ENCODE results near the gene KCNA2.

The KCNA2 gene

DNA sequence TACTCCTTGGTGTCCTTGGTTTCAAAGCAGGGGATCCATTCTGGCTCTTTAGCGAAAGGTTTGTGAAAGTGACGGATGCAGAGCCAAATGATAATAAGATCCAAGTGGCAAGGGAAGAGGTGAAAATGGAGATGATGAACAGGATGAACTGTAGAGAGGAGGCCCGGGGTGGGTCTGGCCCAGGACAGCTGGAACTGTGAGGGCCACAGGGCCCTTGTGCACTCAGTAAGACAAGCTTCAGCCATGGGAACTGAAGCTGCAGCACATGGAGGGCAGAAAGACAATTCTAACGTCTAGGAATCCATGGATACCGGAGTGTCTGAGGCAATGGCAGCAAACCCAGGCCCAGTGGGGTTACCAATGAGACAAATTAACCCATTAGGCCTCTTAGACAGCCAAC, 4.8 kb downstream of the KCNA2 start:
- no peak for DNase-seq

DNA sequence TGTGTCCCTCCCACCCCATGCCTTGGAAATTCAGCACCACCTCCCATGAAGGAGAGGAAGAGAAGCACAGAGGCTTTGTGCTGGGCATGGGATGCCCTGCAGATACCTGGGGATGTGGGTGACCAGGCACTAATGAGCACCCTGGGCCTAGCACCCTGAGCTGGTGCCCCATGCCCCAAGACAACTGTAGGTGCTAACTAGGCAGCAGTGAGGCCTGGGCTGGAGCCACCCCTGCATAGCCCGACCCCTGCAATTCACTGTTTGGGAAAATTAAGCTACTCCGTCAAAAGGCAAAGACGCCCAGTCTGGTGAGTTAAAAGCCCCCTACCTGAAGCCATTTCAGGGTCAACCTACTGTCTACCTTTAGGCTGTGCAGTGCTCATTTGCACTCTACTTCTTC, 5.4 kb downstream of the KCNA2 start:
- no peak for DNase-seq

DNA sequence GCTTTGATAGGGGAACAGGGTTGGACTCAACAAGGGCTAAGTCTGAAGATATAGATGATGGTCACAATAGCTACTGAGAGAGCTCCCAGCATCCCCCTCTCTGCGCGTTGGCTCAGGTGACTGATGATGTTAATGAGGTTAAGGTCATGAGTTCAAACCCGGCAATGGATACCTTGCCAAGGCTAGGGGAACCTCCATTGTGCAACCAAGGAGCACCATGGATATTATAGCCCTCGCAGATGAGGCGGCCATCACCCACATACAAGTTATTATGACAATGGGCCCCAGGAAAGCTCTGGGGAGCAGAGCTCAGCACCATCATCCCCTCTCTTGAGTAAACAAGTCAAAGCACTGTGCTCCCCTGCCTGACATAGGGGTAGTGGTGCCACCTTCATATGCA, 8.2 kb downstream of the KCNA2 start:
- no peak for DNase-seq

DNA sequence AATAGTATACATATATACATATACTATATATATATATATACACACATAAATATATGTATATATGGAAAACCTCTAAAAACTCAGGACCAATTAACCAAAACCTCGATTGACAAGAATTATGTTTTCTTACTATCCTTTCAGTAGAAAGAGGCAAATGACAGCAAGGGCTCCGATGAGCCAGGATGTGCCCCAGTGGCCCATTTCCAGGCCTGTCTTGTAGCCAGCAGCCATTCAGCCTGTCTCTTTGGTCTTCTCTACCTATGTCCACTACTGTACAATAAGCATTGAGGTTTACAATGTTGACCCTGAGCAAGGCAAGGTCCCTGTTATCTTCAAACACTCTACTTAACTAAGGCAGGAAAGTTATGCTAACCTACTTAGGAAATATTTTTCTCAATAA, 9.8 kb downstream of the KCNA2 start:
- no peak for DNase-seq

DNA sequence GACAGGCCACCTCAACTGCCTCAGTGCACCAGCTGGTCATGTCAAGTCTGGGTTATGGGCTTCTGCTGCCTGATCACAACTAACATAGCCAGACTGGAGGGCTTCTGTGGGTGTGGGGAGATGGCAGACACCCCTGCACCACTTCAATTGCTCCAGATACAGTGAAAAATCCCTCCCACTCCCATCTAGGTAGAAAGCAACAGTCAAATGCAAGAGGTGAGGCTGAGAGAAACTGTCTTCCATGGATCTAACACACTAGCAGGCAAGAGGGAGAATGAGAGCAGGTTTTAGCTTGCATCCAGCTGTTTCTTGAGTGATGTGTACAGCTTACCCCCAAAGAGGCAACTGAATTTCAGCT, 10.8 kb downstream of the KCNA2 start:
- DNase-seq, result no peak

DNA sequence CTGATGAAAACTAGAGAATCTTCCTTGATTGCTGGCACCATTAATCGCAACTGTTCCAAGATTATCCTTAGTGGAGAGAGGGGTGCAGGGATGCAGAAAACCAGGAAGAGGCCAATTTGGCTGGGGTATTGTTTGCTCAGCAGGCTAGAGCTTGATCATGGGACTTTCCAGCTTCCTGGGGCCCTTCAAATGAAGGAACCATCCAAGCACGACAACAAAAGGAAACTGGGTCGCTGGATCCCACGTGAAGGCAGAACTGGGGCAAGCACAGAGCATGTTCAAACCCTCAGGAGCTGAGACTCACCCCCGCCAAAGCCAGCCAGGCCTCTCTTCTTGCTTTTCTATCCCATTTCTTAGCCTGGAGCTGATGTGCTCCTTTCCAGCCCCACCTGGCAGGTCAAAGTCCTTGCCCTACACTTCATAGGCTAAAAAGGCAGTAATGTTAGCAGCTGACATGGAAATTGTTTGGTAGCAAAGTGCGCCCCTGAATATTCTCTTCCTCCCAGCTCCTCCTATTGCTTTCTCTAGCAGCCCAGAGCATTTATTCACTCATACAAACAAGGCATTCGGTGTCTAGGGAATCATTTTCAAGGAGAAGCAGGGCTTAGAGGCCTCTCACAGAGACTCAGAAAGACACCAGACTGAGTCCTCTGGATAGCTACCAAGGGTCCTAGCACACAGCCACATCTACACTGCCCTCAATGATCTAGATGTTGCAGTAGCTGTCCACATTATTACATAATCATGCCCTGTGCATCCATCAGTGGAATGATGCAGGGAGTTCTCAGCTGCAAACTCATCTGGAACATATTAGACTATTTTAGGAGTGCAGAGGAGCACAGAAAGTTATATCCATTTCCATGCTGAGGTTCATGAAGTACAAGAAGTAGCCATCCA, 11.5 kb downstream of the KCNA2 start:
- no peak for DNase-seq

DNA sequence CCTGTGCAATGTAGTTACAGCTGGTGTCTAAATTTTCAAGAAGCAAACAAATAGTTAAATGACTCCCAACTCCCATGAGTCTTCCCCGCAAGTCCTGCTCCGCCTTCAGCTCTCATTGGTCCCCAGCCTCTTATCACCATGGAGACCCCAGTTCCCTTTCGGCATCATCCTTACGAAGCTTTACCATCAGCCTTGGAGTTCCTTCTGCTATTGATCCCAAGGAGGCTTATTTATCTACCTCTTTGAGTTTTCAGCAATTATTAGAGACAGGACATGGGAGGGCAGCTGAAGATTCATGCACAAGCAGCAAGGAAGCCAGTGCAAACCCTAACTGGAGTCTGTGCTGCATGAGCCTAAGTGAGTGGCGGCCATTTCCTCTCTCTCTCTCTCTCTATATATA, 12.3 kb downstream of the KCNA2 start:
- no peak for DNase-seq

DNA sequence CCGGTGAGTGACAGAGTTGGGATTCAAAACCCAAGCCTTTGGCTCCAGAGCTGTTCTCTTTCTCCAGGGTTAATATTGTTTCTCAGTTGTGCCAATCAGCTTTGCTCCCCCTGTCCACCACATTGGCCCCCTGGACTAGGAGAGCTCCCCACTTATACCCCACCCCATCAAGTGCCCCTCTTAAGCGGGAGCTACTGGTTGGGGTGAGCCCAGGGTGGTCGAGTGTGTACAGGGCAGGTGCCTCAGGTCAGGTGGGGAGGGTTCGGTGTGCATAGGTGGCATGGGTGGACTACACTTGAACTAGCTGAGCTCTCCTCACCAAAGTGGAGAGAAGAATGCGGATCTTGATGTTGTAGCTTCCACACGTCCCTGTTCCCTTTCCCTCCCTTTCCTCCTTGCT, 14.2 kb downstream of the KCNA2 start:
- DNase-seq, result no peak

DNA sequence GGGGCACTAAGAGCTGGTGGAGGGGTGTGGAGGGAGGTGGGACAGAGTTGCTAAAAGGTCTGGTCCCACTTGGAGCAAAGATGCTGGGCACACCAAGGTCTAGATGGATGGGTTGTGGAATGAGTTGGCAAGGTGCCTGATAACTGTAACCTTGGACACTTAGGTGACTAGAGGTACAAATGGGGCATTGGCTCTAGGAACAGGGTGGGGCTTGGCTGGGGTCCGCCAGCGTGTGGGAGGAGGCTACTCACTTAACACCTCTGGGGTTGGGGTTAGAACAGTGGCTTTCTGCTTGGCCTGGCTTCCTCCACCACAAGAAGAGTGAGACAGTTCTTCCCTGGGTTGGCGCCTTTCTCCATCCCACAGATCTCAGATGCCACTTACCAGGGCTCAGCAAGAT, 17.2 kb downstream of the KCNA2 start:
- DNase-seq, result no peak

DNA sequence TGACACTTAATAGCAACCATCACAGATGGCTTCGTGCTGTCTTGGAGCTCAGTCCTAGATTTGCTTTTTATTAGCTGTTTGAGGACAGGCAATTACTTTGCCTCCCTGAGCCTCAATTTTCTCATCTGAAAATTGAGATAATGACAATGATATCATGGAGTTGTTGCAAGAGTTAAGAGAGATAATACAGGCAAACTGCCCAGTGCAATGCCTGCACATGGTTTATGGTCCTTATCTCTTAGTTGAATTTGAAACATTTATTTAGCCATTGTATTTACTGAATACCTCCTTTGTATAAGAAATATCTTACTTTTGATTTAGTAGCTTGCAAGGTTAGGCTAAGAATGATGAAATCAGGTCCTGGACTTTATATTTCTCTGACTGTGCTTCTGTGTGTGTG, 17.7 kb downstream of the KCNA2 start:
- no peak for DNase-seq

DNA sequence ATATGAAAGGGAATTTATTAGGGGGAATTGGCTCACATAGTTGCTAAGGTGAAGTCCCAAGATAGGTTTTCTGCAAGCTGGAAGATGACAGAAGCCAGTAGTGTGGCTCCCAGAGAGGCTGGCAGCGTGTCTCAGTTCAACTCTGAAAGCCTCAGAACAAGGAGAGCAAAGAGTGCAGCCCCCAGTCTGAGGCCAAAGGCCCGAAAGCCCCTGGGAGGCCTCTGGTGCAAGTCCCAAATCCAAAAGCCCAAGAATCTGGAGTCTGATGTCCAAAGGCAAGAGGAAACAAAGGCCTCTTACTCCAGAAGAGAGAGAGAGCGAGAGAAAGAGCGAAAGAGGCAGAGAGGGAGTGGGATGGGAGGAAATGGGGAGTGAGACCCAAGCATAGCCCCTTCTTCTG, 18.3 kb downstream of the KCNA2 start:
- DNase-seq, result no peak

DNA sequence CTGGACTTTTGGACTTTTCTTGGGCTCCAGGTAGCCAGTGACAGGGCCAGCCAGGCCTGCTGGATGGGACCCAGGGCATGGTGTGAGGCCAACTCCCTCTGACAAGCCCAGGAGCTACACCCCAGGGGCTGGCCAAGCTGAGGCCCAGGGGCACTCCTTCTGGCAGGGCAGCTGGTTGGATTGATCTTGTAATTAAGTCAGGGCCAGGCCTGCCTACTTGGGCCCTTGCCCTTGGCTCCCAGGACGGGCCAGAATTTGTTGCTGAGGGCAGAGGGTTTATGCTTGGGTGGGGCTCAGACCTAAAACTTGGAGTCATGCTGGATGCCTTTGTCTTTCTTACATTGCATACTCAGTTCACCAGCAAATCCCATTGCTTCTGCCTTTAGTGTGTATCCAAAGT, 20.7 kb downstream of the KCNA2 start:
- no peak for DNase-seq

DNA sequence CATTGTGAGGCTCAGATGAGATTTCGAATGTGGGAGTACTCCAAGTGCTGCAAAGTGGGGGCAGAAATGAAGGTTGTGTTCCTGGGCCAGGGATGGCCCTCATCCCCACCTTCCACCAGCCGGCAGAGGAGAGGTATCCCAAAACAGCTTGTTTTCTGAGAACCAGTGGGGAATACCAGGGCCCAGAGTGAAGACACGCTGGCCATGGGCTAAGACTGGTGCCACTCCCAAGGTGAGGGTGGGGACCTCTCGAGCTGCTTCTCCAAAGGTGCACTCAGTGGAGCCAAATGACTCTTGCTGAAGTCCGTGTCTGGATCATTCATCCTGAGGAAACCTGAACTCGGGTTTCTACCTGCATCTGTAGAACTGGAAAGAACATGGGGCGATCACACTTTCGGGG, 22.1 kb downstream of the KCNA2 start:
- DNase-seq, result no peak

DNA sequence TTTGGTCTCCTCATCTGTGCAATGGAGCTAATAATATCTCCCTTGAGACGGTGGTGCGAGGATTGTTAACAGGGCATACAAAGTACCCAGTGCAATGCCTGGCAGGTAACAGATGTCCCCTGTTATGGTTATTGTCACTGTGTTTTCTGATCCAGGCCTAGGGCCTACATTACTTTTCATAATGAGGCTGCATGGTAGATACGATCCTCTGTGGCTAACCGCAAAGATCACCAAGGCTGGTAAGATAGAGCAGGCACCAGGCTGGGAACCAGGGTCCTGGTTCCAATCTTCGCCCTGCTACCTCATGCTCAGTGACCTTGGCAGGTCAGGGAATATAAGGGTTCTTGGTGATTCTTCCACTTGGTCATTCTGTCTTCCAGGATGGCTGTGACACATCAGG, 22.7 kb downstream of the KCNA2 start:
- no peak for DNase-seq

DNA sequence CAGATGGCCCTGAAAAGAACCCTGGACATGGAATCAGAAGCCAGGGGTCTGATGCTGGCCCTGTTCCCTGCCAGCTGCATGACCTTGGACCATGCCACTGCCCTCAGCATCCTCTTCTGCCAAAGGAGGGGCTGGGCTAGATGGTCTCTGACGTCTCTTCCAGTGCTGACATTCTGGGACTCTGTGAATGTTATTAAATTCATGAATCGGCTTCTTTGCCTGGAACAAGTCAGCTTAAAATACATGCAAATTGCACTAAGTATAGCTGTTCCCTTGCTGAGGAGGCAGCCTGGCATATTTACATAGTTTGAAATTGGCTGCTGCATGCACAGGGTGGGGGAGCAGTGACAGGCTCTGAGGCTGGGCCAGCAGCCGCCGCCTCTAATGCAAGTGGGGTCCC, 23.8 kb downstream of the KCNA2 start:
- DNase-seq, result no peak

DNA sequence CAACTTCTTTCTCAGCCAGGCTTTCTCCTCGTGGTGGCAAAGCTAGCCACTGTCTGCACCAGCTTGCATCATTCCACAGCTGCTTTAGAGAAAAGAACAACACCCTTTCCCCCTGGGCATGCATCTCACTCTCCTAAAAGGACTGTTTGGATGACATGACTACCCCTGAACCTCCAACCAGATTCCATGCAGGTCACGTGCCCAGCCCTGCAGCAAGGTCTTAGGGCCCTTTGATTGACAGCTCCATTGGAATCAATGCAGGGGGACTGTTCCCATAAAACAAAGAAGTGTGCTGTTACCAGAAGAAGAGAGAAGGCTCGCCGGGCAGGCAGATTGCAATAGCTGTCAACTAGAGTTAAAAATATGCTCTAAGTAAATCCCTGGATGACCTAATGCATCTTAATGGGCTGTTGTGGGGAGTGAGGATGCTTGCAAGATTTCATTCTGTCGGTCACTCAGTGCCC, 24.4 kb downstream of the KCNA2 start:
- no peak for DNase-seq

DNA sequence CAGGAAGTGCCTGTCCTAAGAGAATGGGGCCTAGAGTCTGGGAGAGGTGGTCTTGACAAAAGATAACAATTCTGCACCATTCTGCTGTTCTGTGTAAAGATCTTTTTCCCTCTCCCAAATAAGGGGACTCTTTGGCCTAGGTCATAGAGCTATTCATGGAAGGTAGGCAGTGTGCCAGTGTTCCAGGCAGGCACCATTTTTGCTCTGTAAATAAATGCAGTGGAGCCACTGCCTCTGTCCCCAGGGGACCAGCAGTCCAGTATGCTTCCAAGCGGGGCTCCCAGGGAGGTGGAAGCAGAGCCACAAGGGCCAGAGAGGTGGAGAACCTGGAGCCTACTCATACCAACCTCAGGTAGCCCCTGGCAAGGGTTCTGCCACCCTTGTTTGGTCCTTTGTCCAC, 25.9 kb downstream of the KCNA2 start:
- no peak for DNase-seq

DNA sequence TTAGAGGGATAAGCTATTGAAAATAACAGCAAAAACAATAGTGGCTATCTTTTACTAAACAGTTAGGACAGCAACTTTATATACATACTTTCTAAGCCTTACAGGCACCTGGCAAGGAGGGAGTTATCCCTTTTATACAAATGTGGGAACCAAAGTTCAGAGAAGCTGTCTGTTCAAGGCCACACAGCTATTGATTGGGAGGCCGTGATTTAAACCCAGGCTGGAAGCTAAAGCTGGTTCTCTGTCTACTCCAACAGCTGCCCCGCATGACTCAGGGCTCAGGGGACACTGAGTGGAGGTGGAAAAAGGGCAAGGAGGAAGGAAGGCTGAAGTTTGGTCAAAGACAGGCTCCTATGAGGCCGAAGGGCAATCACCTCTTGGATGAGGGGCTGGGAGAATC, 26.7 kb downstream of the KCNA2 start:
- no peak for DNase-seq

DNA sequence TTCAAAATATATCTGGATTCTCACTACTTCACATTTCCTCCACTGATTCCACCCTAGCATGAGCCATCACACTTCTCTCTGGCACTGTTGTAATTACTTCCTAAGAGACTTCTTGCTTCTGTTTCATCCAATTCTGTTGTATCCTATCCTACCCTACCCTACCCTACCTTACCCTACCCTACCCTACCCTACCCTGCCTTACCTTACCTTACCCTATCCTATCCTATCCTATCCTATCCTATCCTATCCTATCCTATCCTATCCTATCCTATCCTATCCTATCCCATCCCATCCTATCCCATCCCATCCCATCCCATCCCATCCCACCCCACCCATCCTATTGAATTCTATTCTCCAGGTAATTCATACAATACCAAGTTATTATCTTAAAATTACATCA, 29.7 kb downstream of the KCNA2 start:
- DNase-seq, result no peak

DNA sequence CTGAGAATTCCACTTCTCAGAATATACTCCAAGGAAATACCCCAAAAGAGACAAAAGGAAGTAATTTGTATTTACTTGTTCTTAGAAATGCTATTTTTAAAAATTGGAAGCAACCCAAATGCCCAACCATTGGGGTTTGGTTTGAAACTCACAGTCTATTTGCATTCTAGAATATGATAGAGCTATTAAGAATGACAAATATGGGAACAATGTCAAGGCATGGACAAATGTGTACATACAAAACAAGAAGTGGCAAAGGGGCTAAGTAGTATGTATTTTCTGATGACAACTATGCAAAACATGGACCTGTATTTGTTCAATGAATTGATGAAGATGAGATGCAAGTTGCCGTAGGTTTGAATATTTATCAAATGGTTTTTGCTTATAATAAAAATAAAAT, 32.8 kb downstream of the KCNA2 start:
- no peak for DNase-seq

DNA sequence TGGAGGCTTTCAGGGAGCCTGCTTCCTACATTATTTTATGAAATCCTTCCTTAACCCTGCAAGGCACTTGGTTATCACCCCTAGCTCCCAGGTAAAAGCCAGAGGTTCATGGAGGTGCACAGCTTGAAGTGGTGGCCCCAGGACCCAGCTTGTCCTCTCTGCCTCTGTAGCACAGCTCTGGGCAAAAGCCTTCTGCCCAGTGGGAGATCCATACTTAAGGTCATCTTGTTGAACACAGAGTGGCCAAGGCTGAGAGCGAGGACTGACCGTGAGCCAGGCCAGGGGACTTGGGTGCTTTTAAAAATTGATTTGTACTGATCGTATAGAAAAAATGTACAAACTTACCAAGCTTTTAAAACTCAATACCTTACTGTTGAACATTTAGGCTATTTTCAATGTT, 33.4 kb downstream of the KCNA2 start:
- DNase-seq, result no peak

DNA sequence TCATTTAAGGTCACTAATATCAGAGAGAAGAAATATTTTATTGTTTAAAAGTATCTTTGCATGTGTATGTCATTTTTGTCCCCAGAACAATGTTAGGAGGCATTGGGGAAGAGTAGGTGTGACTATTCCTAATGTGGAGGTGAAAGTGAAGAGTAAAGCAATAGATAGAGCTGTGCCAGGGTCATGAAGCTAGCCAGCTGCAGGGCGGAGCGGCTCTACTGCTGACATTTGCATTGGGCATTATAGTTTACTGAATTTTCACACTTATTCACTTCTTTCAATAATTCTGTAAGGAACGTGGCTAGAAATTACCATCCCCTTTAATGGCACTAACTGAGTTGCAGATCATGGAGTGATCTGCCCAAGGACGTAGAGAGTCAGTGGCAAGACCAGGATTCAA, 35.3 kb downstream of the KCNA2 start:
- no peak for DNase-seq

DNA sequence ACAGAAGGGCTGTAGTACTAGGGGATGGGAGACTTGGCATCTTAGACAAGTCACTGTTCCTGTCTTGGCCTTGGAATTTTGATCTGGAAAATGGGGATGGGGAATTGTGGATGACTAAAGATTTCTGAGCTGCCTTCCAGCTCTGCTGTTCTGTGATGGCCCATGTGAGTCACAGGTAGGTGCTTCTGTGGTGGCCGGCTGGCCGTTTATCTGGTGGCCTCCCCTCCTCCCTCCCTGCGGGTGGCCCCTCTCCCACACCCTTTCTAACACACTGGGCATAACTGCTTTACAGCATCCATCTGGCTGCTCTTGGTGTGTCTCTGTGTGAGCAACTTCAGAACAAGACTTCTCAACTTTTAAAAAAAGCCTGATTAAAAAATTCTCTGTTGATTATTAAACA, 35.9 kb downstream of the KCNA2 start:
- no peak for DNase-seq

DNA sequence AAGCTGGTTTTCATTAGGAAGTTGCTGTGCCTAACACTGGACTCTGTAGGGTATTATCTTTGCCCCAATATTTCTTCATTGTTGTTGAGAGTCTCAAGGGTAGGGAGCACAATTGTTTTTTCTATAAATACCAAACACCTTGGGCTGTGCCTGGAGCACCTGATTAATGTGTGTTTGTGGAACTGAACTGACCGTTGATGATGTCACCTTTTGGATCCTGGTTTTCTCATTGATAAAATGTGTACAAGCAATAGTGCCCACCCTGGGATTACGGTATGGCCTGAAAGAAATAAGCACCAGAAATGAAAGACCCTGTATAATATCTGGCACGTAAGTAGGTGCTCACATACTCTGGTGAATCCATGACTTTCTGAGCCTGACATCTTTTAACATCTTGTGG, 39.3 kb downstream of the KCNA2 start:
- DNase-seq, result no peak

DNA sequence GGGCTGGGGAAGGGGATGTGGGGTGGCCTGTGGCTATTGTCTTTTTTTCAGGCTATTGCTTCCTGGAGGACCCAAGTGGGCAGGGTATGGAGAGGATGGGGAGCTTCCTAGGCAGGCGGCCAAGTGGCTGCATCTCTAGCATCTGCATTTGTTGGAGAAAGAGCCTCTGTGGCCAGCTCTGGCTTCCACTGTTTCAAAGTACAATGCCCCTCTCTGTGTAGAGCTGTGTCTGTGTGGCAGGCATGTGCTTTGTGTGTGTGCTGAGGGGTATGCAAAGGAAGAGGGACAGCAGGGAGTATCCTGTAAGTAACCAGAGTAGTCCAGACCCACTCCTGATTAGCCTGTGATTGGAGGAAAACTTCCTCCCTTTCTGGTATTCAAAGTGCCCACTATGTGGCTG, 40.6 kb downstream of the KCNA2 start:
- DNase-seq, result no peak
